NCI-H2227 (cell line): ENCODE results near the gene CACNA1C.

Experiments
- DNase-seq: peaks from one replicate; lab custom pipeline; 2025; ENCODE audit not compliant: unreplicated experiment; lab: John Stamatoyannopoulos, UW

Gene CACNA1C

DNA sequence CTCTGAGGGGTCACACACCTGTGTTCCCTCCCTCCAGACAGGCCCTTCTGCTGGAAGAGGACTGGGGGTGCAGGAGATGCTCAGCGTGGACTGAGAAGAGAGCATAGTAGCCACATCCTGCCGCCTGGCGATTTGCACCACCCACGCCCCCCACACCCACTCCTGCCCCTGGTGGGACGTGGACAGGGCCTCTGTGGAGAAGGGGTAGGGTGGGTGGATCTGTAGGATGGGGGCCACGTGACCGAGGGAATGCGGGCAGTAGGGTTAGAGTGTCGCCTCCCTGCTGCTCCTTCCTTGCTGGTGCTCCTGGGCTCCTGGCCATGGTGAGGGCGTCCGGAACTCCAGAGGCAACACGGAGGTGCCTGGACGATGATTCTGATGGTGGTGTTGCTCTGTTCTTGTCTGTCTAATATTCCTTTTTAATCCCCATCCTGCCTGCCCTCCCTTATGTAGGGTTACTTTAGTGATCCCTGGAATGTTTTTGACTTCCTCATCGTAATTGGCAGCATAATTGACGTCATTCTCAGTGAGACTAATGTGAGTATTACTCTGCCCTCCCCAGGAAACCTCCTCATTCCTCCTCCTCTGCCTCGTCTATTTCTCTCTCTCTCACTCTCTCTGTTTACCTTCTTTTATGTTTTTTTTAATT lies 580.5 kb downstream of the CACNA1C start:
- DNase-seq, result no peak

DNA sequence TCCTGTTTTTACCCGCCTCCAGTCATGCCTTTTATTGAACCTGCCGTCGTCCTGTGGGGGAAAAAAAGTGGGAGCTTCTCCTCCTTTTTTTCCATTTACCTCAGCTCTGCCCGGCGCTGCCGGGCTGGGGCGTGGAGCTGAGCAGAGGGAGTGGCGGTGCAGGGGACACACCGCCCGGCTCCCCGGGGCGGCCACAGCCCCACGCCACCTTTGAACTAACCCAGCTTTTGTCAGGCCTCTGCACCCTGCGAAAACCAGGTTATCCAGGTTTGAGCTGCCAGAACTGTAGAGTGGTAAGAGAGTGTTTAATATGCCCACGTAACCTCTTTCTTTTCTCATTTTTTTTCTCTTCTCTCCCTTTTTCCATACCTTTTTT lies 581.0 kb downstream of the CACNA1C start:
- no peak for DNase-seq

DNA sequence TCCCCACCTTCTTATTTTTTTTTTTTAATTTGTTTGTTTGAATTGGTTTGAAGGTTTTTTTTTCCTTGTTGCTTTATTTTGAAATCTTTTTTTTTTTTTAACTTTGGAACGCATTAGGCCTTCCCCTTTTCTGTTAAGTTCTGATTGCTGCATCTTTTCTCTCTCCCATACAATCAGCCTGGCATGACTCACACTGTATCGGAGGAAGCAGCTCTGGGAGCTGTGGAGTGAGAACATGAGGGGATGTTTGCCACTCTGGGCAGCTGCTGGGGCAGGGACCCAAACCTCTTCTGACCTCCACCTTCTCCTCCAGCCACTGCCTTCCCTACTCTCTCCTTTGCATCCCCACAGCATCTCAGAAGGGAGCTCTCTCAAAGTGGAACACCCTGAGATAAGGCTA lies 581.7 kb downstream of the CACNA1C start:
- no peak for DNase-seq

DNA sequence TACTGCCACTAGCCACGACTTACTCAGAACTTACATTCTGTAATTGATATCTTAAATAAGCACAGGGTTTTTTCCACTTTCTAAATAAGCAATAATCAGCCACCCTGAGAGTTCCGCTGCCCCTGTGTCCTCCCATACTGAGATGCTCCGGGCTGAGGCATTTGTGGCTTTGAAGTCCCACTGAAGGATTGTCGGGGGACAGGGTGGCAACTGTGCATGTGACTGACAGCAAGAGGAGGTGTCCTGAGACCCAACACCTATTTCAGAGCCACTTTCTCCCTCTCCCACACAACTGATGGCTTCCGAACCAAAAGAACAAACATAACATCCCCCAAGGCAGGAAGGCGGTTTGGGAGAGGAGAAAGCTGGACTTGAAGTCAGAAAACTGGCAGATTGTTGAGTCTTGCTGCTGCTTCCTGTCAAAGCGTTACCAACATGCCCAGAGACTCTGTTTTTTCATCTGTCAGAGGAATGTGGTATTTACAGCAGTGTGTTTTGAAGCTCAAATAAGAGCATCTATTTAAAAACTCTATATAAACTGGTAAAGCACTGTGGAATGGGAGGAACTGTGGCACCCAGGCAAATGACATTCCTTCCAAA lies 584.1 kb downstream of the CACNA1C start:
- DNase-seq, result no peak

DNA sequence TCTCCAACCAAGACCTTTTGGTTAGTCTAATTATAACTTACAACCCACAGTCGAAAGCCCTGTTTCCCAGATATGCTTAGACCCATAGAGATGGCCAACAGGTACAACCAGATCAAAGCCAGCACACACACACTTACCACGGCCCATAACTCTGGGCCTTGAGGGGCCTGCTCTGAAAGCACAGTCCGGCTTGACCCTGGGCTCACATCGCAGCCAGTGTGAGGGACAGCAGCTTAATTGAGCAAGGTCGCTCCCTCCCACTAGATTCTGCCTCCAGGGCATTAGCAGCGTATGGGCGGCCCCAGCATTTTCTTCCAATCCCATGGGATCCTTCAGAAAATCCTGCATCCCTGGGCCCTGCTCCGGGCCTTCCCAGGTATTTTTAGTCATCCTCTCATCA lies 584.6 kb downstream of the CACNA1C start:
- no peak for DNase-seq

DNA sequence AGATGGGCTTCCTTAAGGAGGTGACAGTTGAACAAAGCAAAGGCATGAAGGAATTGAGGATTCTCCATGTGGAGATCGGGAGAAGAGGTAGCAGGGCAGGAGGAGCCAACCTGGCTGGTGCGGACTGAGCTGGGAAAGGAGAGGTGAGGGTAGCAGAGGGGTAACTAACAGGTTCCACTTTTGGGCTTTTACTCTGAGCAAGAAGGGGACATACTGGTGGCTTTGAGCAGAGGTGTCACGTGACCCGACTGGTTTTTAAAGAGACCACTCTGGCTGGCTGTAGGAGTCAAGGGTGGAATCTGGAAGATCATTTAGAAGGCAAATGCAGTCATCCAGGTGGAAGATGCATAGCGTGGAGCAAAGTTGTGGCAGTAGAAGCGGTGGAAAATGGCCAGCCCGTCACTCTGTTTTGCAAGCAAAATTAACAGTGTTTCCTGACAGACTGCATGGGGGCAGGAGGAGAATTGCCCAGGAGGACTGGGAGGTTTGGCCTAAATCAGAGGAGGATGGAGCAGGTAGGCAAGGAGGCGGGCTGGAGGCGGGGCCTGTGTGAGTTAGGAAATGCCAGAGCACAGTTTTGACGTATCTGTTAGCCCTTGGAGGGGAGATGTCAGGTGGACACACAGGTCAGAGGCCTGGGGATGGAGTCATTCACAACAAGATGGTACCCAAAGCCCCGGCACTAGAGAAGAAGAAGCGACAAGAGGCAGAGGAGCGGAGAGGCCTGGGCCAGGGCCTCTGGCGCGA lies 585.7 kb downstream of the CACNA1C start:
- no peak for DNase-seq

DNA sequence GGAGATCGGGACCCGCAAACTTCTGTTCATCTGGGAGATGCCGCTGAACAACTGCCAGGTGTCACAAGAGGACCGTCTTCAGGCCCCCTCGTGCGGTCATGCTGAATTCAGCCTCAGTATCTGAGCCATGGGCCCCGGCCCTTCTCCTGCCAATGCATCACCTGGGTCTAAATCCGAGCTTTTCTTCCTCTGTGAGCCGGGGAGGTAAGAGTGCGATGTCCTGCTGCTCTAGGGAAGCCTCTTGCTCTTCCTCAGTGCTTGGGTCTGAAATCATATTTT lies 586.2 kb downstream of the CACNA1C start:
- no peak for DNase-seq

DNA sequence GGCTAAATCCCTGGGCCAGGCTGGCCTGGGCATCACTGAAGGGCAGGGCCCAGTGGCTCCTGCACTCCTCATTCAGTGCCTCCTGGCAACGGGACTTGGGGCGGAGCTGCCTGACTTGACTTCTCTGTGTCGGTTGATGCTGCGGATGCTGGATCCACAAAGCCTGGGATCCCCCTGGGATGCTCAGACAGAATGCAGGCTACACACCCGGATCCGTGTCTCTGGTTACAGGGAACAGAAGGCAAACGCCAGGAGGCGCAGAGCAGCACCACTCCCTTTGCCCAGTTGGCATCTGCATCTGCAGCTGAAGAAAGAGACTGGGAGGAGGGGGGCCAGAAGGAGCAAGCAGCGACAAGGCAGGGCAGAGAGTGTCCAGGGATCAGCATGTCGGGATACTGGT lies 587.5 kb downstream of the CACNA1C start:
- no peak for DNase-seq

DNA sequence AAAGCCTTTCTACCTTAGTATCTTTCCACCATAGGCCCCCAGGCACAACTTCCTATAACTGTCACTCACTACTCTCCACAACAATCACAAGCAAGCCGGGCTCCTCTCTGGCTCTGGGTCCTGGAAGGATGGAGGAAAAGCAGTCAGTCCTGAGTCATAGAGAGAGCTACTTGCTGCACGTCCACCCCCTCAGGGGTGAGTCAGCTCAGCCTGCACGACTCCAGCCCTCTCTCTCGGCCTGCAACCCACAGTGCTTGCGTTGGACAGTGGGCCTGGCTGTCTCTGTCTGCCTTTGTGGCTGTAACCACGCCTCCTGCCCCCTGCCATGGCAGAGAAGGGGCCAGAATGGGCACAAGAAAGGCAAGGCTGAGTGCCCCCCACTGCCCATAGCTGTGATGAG lies 587.9 kb downstream of the CACNA1C start:
- DNase-seq, result no peak

DNA sequence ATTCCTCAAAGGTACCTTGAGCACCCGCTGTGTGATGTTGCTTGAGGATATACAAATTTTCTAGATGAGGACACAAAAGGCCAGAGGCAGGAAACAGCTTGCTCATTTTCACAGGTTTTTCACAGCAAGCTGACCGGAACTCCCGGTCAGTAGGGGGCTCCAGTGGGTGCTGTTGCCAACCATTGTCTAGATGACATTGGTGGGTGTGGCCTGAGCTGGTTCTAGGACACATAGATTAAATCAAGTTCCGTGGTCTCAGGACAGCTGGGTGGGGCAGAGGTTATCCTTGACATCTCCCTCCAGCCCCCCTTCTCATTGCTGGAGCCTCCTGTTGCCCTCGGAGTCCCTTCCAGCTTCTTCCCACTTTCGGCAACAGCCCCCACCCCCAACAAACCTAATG lies 588.4 kb downstream of the CACNA1C start:
- no peak for DNase-seq

DNA sequence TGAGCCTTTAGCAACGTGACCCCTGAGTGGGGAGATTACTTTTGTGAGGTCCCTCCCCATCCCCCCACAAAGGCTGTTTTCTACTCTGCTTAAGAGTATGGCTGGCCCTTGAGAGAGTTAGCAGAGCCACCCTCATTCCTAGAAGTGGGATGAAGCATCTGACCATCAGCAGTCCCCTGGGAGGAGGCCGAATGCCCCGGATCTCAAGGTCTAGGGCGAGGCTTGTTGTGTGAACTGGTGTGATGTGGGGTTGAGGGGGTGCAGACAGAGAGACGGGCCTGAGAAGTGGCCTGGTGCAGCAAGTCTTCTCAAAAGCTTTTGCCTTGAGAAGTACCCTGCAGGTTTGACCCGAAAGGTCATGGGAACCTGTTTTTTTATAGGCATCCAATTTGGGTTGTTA lies 589.0 kb downstream of the CACNA1C start:
- DNase-seq, result no peak

DNA sequence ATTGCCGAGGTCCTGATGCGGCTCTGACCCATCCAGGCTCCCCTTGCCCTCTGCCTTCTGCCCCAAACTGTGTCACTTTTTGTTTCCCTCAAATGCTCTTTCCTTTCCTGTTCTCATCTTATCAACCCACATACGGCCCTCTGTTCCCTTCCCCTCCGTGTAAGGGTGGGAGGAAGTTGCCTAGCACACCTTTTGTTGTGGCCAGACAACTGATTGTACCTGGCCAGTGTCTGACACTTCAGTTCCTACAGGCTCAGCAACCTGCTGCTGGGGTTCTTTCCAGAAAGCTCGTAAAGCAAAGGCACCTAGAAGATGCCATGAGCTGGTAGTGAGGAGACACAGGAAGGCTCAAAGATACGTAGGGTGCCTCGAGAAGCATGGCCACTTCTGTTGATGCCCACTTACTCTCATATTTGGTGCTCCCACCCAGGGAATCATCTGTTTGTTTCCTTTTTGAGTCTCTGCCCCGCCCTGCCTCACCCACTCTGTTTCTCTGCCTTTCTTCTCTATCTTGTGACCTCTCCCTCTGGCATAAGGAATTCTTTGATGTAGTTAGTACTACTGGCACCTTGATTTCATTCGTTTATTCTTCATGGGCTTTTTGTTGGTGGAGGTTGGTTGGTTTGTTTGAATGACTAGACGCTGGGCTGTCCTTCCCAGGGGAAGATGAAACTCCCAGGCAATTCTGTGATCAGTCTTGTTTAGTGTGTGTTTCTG lies 589.5 kb downstream of the CACNA1C start:
- DNase-seq, result no peak

DNA sequence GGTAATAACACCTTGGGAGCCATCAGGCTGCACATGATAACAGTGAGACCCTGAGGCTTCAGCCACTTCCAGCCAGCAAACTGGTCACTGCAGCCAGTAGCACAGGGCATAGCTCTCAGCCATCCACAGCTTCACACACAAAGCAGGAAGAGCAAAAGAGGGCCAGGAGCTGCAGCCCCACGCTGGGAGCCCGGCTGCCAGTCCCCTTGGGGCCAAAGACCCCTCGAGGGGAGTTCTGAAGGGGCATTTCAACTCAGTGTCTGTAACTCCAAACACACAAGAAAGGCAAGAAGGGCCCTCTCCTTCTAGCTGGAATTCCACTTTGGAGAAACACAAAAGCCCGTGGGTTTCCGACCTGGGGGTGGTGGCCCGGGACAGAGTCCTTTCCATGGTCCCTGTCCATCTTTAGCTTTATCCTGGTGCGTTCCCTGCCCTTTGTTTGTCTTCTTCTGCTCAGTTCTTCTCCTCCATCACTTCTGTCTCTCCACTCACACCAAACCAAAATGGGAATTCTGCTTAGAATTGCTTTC lies 590.2 kb downstream of the CACNA1C start:
- no peak for DNase-seq

DNA sequence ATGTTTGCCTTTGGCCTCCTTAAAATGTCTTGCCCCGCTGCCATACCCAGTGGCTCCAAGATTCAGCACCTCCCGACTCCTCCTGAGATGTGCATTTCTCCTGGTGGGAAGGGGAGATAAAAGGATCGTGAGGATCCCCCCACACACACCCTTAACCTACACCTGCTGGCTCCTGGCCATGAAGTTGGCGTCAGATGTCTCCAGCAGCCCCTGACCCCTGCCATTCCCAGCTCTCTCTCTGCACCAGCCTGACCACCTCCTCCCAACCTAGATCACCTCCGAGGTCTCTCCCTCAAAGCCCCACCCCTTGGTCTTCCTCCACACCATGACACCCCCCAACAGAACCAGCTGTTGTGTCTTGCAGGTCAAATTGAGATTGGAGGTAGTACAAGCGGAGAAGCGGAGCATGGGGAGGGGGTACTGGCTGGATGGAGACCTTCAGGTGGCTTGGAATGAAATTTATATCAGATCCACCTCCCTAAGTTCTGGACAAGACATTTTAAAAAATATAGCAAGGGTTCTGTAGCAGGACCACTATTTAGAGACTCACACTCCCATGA lies 590.9 kb downstream of the CACNA1C start:
- no peak for DNase-seq

DNA sequence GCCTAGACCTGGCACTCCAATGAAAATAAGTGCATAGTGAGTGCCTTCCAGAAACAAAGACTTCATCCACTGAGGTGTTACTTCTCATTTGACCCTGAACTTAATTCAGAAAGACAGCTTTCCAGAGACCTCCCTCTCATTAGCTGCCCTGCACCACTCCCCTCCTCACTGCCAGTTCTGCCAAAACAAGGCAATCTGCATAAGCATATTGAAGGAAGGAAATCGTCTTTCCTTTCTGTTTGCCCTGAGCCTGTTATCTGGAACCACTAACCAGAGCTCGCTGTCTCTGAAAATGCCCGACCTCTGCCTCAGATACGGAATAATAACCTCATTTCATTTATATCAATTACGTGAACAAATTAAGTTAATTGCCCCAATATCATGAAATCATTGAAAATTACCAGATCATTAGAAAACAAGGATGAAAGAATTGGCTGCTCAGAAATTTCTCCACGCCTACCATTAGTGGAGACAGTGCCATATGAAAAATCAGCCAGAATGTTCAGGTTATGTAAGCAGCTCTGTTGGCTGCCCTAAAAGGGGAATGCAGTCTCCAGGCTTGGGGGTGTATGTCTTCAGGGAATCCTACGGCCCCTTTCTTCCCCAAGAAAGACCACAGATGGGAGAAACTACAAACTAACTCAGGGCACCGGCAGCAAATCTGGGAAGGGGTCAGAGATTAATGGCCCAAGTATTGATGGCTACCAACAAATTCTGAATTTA lies 592.1 kb downstream of the CACNA1C start:
- no peak for DNase-seq

DNA sequence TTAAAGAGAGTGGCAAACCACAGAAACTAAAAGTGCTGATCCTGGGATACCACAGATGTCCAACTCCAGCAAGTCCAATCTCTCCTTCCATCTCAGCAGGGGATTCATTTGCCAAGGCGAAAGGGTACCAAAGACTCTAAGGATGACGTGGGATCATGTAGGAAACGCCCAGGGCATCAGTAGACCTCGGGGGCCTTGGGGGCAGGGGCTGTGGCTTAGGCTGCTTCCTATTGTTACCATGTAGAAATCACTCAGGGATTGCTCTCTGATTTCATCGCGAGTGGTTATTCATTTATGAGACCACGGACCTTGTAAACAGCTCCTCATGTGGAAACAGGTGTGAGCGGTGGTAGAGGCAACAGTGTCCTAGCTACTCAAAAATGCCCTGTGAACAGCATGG lies 592.7 kb downstream of the CACNA1C start:
- DNase-seq, result no peak

DNA sequence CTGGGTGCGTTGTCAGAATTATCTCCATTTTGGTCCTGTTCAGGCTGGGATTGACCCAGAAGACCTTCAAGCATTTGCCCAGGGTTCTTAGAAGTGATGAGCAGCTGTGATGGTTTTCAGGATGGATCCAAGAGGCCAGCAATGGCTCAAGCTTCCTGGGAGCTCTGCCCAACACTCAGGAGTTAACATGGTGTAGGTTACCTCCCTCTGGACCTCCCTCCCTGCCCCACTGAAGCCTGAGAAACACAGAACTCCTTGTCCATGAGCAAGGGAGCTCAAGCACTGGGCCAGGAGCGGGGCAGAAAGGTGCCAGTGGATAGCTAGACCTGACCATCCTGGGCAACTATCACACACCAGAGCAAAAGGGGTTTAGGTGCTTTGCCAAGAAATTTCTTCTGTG lies 593.6 kb downstream of the CACNA1C start:
- DNase-seq, result no peak

DNA sequence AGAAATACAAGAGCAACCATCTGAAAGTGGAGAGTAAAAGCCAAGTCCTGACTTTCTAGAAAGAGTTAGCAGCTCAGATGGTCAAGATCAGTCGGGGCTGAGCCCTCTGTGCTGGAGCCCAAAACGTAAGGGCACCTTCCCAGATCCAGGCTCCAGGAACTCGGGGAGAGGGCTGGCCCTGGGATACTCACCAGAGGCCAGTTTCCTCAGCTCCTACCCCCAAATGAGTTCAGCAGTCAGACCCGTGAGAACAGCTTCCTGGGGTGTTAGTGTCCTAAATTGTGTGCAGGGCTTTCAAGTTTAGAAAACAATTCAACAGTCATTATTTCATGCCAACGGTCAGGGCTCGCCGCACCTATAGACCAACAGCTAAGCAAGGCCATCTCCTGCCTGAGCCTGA lies 594.4 kb downstream of the CACNA1C start:
- no peak for DNase-seq

DNA sequence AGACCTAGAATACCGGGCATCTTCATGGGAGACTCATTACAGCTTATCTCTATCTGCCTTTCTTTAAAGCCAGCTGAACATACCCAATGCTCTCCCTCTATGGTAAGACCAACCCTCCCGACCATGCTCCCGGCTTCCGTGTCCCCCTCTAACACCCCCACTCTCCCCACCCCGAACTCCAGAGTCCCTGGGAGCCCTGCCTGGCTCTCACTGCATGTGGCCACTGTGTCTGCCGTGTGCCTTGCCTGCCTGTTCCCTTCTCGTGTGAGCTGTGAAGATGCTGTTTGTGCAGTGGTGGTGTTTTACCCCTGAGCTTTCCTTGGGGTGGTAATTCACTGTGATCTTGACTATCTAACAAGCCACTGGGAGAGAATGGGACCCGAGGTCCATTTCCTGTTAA lies 595.6 kb downstream of the CACNA1C start:
- no peak for DNase-seq

DNA sequence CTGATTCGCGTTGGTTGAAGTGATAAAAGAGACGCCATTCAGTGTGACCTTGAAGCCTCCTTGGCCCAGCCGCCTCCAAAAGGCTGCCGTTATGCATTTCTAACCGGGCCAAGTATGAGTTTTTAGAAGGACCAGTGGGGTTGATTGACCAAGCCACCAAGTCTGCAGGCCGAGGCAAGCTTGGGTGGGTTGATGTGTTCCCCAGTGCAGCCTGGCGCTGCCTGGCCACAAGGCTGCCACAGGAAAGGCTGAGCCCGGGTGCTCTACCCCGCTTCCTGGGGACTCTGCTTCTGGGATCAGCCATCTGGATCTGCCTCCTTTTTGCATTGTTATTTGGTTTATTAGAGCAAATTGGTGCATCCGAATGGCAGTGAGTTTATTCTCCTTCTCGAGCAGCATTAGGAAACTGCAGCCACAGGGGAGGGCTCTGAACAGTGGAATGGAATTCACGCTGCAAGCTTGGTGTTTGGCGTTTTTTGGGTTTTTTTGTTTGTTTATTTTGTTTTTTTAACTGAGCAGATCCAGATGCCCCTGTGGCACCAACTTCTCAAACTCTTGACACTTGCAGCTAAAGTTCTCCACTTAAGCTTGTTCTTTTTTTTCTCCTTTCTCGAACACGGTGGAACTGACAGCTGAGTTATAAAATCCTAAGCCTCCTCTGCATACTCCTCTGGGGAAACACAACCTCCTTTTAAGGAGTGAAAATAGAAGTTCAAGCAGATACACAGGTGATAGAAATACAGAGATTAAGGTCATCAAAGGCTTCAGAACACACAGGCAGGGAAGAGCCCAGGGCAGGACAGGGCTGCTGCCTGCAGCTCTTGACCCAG lies 596.6 kb downstream of the CACNA1C start:
- DNase-seq, result no peak
